Peyer's patch (tissue), 4 donors: ENCODE measurements around the gene PA2G4.

Experiments
- POLR2A ChIP-seq, 2 donors: fragments of 450-650 bp; IDR thresholded peaks; one replicate each; pipeline ENCODE4 v1.5.1; 2017; ENCODE audit warnings: antibody characterized with exemption in 2 of 2, mild to moderate bottlenecking in 2 of 2, moderate library complexity in 2 of 2
- TF ChIP-seq, protein P1 (sequence below), 6 experiments: fragments of 450-650 bp in 4 of 6; fragments of 200-600 bp in 2 of 6; sonication (generic) in 1 of 6; IDR thresholded peaks; one replicate each; pipeline ENCODE4 v1.5.1; 2017 to 2019; ENCODE audit warnings: antibody characterized with exemption in 6 of 6, mild to moderate bottlenecking in 3 of 6, moderate library complexity in 1 of 6

DNA sequence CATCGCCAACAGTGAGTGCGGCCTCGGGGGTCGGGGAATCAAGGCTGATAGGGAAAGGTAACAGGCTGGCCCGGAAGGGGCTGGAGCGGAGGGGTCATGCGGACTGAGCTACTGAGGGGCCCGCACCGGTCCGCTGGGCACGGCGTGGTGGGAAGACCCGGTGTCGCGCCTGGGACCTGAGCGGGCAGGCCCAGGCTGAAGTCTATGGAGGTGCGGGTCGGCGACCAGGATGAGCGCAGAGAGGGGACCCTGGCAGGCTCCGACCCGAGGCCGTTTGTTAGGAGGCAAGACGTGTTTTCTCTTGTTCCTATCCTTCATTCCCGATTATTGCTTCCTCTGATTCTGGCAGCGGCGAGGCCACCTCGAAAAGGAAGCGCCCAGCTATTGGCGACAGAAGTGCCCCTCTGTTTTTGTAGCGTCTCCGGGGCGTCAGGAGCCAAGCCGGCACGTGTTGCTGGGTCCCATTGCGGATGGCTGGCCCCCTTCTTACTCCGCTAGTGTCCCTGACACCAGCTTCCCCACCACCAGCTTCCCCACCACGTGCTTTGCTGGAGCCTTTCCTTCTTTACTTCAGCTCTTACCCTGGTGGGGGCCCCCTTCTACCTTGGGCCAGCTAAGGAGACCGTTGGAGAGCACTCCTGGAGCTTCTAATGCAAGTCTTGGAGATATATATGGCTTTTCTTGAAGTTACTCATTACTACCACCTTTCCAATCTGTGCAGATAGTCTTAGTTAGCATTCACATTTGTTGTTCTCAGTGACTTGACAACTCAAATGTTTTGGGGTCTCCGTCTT lies 653 bp downstream of the PA2G4 start:
- TF ChIP-seq, protein P1, sequence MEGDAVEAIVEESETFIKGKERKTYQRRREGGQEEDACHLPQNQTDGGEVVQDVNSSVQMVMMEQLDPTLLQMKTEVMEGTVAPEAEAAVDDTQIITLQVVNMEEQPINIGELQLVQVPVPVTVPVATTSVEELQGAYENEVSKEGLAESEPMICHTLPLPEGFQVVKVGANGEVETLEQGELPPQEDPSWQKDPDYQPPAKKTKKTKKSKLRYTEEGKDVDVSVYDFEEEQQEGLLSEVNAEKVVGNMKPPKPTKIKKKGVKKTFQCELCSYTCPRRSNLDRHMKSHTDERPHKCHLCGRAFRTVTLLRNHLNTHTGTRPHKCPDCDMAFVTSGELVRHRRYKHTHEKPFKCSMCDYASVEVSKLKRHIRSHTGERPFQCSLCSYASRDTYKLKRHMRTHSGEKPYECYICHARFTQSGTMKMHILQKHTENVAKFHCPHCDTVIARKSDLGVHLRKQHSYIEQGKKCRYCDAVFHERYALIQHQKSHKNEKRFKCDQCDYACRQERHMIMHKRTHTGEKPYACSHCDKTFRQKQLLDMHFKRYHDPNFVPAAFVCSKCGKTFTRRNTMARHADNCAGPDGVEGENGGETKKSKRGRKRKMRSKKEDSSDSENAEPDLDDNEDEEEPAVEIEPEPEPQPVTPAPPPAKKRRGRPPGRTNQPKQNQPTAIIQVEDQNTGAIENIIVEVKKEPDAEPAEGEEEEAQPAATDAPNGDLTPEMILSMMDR (IDR thresholded peaks at IDR 0.05), result no peak
- no peak for TF ChIP-seq POLR2A (IDR thresholded peaks at IDR 0.05)
